AG10803 (cell line): Measurements from ENCODE around the gene LSM11.

ENCODE experiments used
- DNase-seq: peaks from one replicate; pipeline ENCODE4 v3.0.0; 2010; ENCODE audit warnings: low read depth
- H3K4me3 ChIP-seq: 2 replicates; pipeline ENCODE4 v1.5.1; 2011; ENCODE audit warnings: mild to moderate bottlenecking, low read length, control low read depth
- CTCF ChIP-seq: conservative IDR thresholded peaks from 2 replicates; pipeline ENCODE4 v1.5.1; 2011; ENCODE audit warnings: mild to moderate bottlenecking, low read length, control low read depth, inconsistent platforms

LSM11 gene

DNA sequence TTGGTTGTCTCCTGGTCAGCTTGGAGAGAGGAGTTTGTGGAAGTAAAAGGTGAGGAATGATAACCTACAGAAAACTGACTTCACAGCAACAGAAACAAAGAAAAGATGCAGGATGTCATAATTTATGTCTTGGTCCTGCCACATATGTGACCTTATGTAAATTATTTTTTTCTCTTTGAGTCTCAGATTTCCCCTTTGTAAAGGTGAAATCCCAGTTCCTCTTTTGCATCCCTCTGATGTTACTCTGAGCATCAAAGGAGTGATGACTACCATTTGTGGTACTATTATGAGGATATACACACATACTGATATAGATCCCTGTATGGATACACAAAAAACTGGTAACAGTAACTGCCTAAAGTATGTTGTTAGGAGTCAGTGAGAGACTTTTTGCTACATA is 13.7 kb upstream of the LSM11 start:
- no peak for TF ChIP-seq CTCF
- no peak for DNase-seq
- H3K4me3 ChIP-seq, result no peak overlapping the region

DNA sequence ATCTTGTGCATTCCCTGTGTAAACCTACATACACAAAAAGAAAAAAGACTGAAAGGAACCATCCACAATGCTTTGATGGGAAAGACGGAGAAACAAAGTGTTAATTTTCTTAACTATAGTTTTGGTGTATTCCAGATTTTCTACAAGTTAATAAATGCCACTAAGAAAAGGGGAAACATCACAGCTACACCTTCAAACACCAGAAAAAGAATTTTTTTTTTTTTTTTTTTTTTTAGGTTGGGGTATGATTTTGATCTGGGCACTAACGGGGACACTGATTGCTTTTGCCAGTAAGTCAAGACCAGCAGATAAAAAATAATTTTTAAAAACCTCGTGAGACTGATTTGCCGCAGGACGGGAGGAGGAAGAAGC is 12.6 kb upstream of the LSM11 start:
- no peak for TF ChIP-seq CTCF
- DNase-seq, result no peak
- peak overlapping the region; percentile 99 for H3K4me3 ChIP-seq

- peak within 1 kb of the TSS; percentile 99 for H3K4me3 ChIP-seq
- peak; percentile 98 for DNase-seq
- no peak for TF ChIP-seq CTCF
Measured at GRCh38 chr5:157731272-157732129, 12.0 kb upstream of the LSM11 start, which contains the start of gene THG1L. Gene THG1L, plus strand, starts transcription at chr5:157731420. Its CDS starts 21 bp downstream, at chr5:157731441.

DNA sequence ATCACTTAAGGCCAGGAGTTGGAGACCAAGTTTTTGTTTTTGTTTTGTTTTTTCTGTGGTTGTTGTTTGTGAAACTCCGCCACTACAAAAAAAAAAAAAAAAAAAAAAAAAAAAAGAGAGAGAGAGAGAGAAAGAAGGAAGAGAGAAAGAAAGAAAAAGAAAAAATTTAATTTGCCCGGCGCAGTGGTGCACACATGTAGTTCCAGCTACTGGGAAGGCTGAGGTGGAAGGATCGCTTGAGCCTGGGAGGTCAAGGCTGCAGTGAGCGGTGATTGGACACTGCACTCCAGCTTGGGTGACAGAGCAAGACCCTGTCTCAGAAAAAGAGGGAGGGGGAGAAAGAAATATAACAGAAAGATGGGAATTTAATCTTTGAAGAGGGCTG is 11.4 kb upstream of the LSM11 start:
- no peak for DNase-seq

GRCh38 chr5:157732596-157733262 is 10.8 kb upstream of the LSM11 start:
- no peak for TF ChIP-seq CTCF
- H3K4me3 ChIP-seq, result no peak overlapping the region
- DNase-seq, result no peak

More for the DNA sequence above, 11.4 kb upstream of the LSM11 start:
- peak overlapping the region; percentile 99 for H3K4me3 ChIP-seq
- TF ChIP-seq CTCF, result no peak

DNA sequence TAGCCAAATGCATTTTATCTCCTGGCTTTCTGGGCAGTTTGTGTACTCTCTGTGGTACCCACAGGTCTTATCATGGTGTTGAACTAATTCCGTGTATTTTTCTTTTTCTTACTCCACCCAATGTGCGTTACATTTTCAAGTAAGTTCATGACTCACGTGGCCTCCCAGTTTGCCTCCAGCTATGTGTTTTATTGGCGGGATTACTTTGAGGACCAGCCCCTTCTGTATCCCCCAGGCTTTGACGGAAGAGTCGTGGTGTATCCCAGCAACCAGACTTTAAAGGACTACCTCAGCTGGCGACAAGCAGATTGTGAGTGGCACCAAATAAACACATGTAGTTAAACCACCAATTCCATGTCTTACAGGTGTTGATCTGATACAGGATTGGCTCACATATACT is 9.1 kb upstream of the LSM11 start:
- H3K4me3 ChIP-seq, result no peak overlapping the region
- no peak for DNase-seq
- TF ChIP-seq CTCF, result no peak

DNA sequence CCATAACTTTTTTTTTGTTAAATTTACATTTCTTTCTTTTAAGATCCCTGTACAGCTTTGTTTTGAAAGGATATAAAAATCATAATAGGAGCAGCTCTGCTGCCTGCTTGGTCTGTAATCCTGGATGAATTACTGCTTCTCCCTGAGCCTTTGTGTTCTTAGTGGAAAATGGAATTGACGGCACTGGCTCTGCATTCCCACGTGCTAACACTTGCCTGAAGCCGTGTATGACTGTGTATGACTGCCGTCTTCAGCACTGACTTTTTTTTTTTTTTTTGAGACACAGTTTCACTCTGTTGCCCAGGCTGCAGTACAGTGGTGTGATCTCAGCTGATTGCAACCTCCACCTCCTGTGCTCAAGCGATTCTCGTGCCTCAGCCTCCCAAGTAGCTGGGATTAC is 7.5 kb upstream of the LSM11 start:
- DNase-seq, result no peak
- TF ChIP-seq CTCF, result no peak
- no peak overlapping the region for H3K4me3 ChIP-seq
